ENCODE results near the gene NFIA.
"Not testable (repeated sequence)": the region's sequence is repeated elsewhere in the genome, so short reads cannot be mapped to it uniquely, and the experiment has no call there.

NFIA gene

GRCh38 chr1:61056573-61057439, 25.6 kb upstream of the NFIA start:
- H3K79me2 ChIP-seq (ENCODE audit: low read length) = no peaks in the 10 kb centered on the region
- H3K9me2 ChIP-seq (replicated peaks; ENCODE audit: insufficient read depth, low read length) = no peaks in the 10 kb centered on the region
- no peaks in the 10 kb centered on the region for H3K9me3 ChIP-seq (replicated peaks; ENCODE audit: insufficient read depth, low read length)
- H4K20me1 ChIP-seq (ENCODE audit: insufficient read depth, low read length) = no peaks in the 10 kb centered on the region
- H3F3A ChIP-seq (ENCODE audit: insufficient read depth, low read length) = peaks cover 15% of the 10 kb centered on the region
- H3K4me1 ChIP-seq (ENCODE audit: low read length) = peaks cover 18% of the 10 kb centered on the region
- H2AFZ ChIP-seq (ENCODE audit: low read length) = peak overlapping the region; percentile 81
- H3K27ac ChIP-seq (ENCODE audit: low read length) = no peak overlapping the region
- H3K4me3 ChIP-seq (ENCODE audit: low read length) = peak overlapping the region; percentile 75
- H3K4me2 ChIP-seq (ENCODE audit: low read depth, low read length) = peak overlapping the region; percentile 87
- TF ChIP-seq, protein P1, sequence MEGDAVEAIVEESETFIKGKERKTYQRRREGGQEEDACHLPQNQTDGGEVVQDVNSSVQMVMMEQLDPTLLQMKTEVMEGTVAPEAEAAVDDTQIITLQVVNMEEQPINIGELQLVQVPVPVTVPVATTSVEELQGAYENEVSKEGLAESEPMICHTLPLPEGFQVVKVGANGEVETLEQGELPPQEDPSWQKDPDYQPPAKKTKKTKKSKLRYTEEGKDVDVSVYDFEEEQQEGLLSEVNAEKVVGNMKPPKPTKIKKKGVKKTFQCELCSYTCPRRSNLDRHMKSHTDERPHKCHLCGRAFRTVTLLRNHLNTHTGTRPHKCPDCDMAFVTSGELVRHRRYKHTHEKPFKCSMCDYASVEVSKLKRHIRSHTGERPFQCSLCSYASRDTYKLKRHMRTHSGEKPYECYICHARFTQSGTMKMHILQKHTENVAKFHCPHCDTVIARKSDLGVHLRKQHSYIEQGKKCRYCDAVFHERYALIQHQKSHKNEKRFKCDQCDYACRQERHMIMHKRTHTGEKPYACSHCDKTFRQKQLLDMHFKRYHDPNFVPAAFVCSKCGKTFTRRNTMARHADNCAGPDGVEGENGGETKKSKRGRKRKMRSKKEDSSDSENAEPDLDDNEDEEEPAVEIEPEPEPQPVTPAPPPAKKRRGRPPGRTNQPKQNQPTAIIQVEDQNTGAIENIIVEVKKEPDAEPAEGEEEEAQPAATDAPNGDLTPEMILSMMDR (IDR thresholded peaks at IDR 0.05; ENCODE audit: low read length) = no peak
- no peak for TF ChIP-seq EZH2 (optimal IDR thresholded peaks at IDR 0.05; ENCODE audit: low read depth, low read length)
- no peak for TF ChIP-seq EZH2phosphoT487 (IDR thresholded peaks at IDR 0.05; ENCODE audit: low read length)
- H3K9ac ChIP-seq (ENCODE audit: low read length) = peak overlapping the region; percentile 62
- DNase-seq = peak; percentile 31
- no peaks in the 10 kb centered on the region for H3K36me3 ChIP-seq (replicated peaks; ENCODE audit: insufficient read depth, low read length)
- H3K27me3 ChIP-seq (replicated peaks; ENCODE audit: insufficient read depth, low read length) = peaks cover 28% of the 10 kb centered on the region

GRCh38 chr1:61058483-61059245, 23.7 kb upstream of the NFIA start:
- DNase-seq = no peak
- H3K36me3 ChIP-seq (replicated peaks; ENCODE audit: insufficient read depth, low read length) = no peaks in the 10 kb centered on the region
- TF ChIP-seq, protein P1 (IDR thresholded peaks at IDR 0.05; ENCODE audit: low read length) = no peak
- no peak overlapping the region for H2AFZ ChIP-seq (ENCODE audit: low read length)
- peaks cover 27% of the 10 kb centered on the region for H3K27me3 ChIP-seq (replicated peaks; ENCODE audit: insufficient read depth, low read length)
- no peak overlapping the region for H3K4me2 ChIP-seq (ENCODE audit: low read depth, low read length)
- no peak overlapping the region for H3K27ac ChIP-seq (ENCODE audit: low read length)
- peaks cover 4% of the 10 kb centered on the region; the same call in 1 of the 2 replicates for H3K4me1 ChIP-seq (ENCODE audit: low read length)
- no peak overlapping the region for H3K9ac ChIP-seq (ENCODE audit: low read length)
- H3K4me3 ChIP-seq (ENCODE audit: low read length) = no peak overlapping the region
- H3F3A ChIP-seq (ENCODE audit: insufficient read depth, low read length) = no peaks in the 10 kb centered on the region; the same call in 1 of the 2 replicates
- no peaks in the 10 kb centered on the region for H3K9me2 ChIP-seq (replicated peaks; ENCODE audit: insufficient read depth, low read length)
- no peaks in the 10 kb centered on the region for H3K9me3 ChIP-seq (replicated peaks; ENCODE audit: insufficient read depth, low read length)
- no peaks in the 10 kb centered on the region for H4K20me1 ChIP-seq (ENCODE audit: insufficient read depth, low read length)
- no peaks in the 10 kb centered on the region for H3K79me2 ChIP-seq (ENCODE audit: low read length)

GRCh38 chr1:61061601-61062000, 20.8 kb upstream of the NFIA start:
- not testable (repeated sequence) for H3K4me2 ChIP-seq (ENCODE audit: low read depth, low read length); H3K36me3 ChIP-seq (replicated peaks; ENCODE audit: insufficient read depth, low read length); H3K79me2 ChIP-seq (ENCODE audit: low read length); H3K9me2 ChIP-seq (replicated peaks; ENCODE audit: insufficient read depth, low read length); H3F3A ChIP-seq (ENCODE audit: insufficient read depth, low read length); H2AFZ ChIP-seq (ENCODE audit: low read length); H3K9ac ChIP-seq (ENCODE audit: low read length); H3K4me3 ChIP-seq (ENCODE audit: low read length); H3K27ac ChIP-seq (ENCODE audit: low read length); H3K27me3 ChIP-seq (replicated peaks; ENCODE audit: insufficient read depth, low read length); H3K4me1 ChIP-seq (ENCODE audit: low read length); H3K9me3 ChIP-seq (replicated peaks; ENCODE audit: insufficient read depth, low read length); DNase-seq; H4K20me1 ChIP-seq (ENCODE audit: insufficient read depth, low read length)
